ENCODE data around the gene MPHOSPH9. TPM values are rescaled to one million over a fixed set of nuclear protein-coding genes. Genes with fewer than 3 reads are reported as not detected.

The MPHOSPH9 gene
- total and polyA plus RNA-seq, 2 of the 13 experiments (the other 11 are each of a cell fraction or from before 2014, with no cell fraction given) = 20.3 to 63.4 TPM

DNA sequence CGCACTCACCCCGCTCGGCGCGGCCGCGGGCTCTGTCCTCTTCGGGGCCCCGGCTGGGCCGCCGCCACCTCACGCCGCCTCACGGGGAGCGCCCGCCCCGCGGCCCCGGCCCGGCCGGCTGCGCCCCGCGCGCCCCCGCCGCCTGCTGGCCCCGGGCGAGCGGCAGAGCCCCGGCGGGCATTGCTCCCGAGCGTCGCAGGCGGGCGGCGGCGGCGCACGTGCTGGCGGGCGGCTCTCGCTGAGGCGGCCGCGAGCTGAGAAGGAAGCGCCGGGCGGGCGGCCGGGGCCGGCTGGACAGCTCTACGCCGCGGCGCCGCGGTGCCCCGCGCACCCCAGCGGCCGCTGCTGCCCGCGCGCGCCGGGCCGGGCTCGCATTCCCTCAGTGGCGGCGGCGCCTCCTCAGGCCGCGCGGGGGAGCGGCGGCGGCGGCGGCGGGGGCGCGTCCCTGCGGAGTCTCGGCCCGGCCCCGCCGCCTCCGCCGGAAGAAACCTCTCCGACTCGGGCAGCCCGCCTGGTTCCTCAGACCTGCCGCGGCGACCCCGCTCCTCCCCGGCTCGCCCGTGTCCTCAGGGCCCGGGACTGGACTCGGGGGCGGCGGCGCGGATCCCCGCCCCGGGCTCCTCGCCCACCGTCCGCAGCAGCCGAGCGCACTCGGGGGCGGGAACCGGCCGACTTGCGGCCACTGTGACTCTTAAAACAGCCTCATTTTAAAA lies 82.0 kb downstream of the MPHOSPH9 start, which contains the start of gene PITPNM2 (continued):
- TF ChIP-seq, protein P1, sequence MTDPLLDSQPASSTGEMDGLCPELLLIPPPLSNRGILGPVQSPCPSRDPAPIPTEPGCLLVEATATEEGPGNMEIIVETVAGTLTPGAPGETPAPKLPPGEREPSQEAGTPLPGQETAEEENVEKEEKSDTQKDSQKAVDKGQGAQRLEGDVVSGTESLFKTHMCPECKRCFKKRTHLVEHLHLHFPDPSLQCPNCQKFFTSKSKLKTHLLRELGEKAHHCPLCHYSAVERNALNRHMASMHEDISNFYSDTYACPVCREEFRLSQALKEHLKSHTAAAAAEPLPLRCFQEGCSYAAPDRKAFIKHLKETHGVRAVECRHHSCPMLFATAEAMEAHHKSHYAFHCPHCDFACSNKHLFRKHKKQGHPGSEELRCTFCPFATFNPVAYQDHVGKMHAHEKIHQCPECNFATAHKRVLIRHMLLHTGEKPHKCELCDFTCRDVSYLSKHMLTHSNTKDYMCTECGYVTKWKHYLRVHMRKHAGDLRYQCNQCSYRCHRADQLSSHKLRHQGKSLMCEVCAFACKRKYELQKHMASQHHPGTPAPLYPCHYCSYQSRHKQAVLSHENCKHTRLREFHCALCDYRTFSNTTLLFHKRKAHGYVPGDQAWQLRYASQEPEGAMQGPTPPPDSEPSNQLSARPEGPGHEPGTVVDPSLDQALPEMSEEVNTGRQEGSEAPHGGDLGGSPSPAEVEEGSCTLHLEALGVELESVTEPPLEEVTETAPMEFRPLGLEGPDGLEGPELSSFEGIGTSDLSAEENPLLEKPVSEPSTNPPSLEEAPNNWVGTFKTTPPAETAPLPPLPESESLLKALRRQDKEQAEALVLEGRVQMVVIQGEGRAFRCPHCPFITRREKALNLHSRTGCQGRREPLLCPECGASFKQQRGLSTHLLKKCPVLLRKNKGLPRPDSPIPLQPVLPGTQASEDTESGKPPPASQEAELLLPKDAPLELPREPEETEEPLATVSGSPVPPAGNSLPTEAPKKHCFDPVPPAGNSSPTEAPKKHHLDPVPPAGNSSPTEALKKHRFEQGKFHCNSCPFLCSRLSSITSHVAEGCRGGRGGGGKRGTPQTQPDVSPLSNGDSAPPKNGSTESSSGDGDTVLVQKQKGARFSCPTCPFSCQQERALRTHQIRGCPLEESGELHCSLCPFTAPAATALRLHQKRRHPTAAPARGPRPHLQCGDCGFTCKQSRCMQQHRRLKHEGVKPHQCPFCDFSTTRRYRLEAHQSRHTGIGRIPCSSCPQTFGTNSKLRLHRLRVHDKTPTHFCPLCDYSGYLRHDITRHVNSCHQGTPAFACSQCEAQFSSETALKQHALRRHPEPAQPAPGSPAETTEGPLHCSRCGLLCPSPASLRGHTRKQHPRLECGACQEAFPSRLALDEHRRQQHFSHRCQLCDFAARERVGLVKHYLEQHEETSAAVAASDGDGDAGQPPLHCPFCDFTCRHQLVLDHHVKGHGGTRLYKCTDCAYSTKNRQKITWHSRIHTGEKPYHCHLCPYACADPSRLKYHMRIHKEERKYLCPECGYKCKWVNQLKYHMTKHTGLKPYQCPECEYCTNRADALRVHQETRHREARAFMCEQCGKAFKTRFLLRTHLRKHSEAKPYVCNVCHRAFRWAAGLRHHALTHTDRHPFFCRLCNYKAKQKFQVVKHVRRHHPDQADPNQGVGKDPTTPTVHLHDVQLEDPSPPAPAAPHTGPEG (CRISPR knock-in tag; IDR thresholded peaks at IDR 0.05) = no peak
- TF ChIP-seq, protein P2, sequence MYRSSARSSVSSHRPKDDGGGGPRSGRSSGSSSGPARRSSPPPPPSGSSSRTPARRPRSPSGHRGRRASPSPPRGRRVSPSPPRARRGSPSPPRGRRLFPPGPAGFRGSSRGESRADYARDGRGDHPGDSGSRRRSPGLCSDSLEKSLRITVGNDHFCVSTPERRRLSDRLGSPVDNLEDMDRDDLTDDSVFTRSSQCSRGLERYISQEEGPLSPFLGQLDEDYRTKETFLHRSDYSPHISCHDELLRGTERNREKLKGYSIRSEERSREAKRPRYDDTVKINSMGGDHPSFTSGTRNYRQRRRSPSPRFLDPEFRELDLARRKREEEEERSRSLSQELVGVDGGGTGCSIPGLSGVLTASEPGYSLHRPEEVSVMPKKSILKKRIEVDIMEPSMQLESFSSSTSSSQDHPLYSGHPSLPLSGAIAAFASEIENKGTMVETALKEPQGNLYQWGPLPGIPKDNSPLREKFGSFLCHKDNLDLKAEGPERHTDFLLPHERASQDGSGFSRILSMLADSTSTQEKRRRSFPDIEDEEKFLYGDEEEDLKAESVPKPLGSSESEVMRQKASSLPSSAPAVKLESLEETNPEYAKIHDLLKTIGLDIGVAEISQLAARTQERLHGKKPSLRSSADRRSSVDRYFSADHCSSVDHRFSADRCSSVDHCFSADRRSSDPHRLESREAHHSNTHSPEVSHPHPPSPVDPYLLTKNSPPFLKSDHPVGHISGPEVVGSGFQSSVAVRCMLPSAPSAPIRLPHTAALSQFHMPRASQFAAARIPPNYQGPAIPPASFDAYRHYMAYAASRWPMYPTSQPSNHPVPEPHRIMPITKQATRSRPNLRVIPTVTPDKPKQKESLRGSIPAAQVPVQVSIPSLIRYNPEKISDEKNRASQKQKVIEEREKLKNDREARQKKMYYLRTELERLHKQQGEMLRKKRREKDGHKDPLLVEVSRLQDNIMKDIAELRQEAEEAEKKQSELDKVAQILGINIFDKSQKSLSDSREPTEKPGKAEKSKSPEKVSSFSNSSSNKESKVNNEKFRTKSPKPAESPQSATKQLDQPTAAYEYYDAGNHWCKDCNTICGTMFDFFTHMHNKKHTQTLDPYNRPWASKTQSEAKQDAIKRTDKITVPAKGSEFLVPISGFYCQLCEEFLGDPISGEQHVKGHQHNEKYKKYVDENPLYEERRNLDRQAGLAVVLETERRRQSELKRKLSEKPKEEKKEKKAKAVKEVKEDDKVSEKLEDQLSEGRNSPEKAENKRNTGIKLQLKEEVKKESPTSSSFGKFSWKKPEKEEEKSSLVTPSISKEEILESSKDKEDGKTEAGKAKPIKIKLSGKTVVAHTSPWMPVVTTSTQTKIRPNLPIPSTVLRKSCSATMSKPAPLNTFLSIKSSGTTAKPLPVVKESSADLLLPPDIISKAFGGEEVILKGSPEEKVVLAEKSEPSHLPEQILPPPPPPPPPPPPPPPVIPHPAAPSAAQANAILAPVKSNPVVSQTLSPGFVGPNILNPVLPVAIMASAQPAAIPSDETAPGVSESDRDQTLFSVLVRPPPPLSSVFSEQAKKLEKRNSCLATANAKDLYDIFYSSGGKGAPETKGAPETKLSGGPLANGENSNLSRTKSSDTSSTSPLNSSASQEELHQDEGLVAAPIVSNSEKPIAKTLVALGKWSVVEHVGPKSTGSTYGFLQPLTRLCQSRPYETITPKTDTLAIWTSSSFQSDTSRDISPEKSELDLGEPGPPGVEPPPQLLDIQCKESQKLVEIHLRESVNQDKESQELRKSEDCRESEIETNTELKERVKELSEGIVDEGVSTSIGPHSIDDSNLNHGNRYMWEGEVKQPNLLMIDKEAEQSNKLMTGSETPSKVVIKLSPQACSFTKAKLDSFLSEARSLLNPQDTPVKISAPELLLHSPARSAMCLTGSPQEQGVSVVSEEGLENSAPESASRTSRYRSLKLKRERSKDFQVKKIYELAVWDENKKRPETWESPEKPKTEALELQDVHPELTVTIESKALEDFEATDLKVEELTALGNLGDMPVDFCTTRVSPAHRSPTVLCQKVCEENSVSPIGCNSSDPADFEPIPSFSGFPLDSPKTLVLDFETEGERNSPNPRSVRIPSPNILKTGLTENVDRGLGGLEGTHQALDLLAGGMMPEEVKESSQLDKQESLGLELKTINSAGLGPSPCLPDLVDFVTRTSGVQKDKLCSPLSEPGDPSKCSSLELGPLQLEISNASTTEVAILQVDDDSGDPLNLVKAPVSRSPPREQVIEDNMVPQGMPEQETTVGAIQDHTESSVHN (CRISPR knock-in tag; IDR thresholded peaks at IDR 0.05) = no peak
- TF ChIP-seq, protein P3, sequence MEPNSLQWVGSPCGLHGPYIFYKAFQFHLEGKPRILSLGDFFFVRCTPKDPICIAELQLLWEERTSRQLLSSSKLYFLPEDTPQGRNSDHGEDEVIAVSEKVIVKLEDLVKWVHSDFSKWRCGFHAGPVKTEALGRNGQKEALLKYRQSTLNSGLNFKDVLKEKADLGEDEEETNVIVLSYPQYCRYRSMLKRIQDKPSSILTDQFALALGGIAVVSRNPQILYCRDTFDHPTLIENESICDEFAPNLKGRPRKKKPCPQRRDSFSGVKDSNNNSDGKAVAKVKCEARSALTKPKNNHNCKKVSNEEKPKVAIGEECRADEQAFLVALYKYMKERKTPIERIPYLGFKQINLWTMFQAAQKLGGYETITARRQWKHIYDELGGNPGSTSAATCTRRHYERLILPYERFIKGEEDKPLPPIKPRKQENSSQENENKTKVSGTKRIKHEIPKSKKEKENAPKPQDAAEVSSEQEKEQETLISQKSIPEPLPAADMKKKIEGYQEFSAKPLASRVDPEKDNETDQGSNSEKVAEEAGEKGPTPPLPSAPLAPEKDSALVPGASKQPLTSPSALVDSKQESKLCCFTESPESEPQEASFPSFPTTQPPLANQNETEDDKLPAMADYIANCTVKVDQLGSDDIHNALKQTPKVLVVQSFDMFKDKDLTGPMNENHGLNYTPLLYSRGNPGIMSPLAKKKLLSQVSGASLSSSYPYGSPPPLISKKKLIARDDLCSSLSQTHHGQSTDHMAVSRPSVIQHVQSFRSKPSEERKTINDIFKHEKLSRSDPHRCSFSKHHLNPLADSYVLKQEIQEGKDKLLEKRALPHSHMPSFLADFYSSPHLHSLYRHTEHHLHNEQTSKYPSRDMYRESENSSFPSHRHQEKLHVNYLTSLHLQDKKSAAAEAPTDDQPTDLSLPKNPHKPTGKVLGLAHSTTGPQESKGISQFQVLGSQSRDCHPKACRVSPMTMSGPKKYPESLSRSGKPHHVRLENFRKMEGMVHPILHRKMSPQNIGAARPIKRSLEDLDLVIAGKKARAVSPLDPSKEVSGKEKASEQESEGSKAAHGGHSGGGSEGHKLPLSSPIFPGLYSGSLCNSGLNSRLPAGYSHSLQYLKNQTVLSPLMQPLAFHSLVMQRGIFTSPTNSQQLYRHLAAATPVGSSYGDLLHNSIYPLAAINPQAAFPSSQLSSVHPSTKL (CRISPR knock-in tag; IDR thresholded peaks at IDR 0.05) = no peak
- TF ChIP-seq KLF15 (CRISPR knock-in tag; IDR thresholded peaks at IDR 0.05; ENCODE audit: borderline replicate concordance) (no peak), KLF6 (CRISPR knock-in tag; IDR thresholded peaks at IDR 0.05) (no peak), ZNF792 (CRISPR knock-in tag; IDR thresholded peaks at IDR 0.05) (no peak)
